ENCODE measurements around the gene TMC6.
"Not testable (repeated sequence)": the region's sequence is repeated elsewhere in the genome, so short reads cannot be mapped to it uniquely, and the experiment has no call there.

Gene TMC6, protein sequence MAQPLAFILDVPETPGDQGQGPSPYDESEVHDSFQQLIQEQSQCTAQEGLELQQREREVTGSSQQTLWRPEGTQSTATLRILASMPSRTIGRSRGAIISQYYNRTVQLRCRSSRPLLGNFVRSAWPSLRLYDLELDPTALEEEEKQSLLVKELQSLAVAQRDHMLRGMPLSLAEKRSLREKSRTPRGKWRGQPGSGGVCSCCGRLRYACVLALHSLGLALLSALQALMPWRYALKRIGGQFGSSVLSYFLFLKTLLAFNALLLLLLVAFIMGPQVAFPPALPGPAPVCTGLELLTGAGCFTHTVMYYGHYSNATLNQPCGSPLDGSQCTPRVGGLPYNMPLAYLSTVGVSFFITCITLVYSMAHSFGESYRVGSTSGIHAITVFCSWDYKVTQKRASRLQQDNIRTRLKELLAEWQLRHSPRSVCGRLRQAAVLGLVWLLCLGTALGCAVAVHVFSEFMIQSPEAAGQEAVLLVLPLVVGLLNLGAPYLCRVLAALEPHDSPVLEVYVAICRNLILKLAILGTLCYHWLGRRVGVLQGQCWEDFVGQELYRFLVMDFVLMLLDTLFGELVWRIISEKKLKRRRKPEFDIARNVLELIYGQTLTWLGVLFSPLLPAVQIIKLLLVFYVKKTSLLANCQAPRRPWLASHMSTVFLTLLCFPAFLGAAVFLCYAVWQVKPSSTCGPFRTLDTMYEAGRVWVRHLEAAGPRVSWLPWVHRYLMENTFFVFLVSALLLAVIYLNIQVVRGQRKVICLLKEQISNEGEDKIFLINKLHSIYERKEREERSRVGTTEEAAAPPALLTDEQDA

DNA sequence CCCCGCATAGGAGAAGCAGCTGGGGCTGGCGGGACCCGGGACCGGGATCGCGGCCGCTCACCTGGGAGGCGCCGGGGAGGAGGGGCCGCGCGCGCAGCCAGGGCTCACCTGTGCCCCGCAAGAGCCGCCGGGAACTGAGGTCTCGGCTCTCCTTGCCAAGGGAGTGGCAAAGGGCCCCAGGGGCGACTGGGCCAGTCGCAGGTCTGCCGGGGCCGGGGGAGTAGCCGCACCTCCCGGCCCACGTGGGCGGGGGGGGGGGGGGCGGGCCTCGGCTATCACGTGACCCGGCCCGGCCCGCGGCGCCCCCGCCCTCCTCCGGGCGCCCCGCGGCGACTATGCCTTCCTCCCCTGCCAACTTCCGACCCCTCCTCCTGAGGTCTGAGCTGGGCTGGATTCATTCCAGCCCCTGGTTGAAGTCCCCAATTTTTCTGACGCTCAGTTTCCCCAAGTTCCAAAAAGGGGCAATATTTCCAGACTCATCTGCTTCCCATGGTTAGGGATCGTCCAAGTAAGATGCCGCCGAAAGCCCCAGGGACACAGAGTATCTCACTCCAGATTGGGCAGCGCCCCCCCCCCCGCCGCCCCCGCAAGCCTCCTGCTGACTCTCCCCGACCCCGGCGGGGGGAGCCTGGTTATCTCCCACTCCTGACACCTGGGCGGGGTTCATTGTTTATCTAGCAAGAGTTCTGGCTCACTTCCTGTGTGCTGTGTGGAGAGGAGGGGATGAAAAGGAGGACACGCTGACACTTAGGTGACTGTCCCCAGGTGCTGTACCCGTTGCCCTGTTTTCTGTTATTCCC lies at the start of gene TMC6:
TSS of gene TMC6 (minus strand) at position 205 of the 800 bp plus-strand sequence. CDS start 1,923 bp downstream, outside the sequence.
- peak; percentile 36 to 72 (median 50) for DNase-seq

DNA sequence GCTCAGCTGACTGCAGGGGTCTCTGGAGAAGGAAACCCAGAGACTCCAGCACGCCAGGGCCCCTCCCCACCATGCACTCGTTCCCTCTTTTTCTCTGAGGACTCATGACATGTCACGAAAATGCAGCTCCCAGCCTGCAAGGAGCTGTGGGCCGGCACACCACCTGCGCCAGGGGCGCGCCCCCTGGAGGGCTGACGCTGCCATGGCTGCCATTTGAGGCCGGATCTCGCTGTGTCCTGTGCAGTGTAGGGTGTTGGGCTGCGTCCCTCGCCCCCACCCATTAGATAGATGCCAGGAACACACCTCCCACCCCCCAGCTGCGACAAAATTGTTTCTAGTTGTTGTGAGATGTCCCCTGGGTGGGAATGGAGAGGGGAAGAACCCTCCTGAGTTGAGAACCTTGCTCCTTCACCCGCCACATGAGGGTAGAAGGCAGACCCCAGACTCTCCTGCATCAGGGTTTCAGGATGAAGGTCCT lies 48.0 kb upstream of the TMC6 start:
- peak; percentile 52 to 64 (median 62) for DNase-seq

DNA sequence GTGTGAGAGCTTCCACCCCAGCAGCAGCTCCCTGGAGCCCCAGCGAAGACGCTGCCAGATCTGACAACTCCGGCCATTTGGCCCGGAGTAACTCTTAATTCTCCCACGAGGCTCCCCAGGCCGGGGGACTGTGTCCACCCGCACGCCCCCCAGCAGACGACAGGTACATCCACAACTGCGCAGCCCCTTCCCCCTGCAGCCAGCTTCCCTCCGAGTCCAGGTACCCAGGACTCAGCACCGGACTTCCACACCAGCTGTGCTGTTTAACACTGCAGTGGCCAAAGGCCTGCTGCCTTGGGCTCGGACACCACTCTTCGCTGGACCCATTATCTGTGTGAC lies 47.1 kb upstream of the TMC6 start:
- no peak for DNase-seq

DNA sequence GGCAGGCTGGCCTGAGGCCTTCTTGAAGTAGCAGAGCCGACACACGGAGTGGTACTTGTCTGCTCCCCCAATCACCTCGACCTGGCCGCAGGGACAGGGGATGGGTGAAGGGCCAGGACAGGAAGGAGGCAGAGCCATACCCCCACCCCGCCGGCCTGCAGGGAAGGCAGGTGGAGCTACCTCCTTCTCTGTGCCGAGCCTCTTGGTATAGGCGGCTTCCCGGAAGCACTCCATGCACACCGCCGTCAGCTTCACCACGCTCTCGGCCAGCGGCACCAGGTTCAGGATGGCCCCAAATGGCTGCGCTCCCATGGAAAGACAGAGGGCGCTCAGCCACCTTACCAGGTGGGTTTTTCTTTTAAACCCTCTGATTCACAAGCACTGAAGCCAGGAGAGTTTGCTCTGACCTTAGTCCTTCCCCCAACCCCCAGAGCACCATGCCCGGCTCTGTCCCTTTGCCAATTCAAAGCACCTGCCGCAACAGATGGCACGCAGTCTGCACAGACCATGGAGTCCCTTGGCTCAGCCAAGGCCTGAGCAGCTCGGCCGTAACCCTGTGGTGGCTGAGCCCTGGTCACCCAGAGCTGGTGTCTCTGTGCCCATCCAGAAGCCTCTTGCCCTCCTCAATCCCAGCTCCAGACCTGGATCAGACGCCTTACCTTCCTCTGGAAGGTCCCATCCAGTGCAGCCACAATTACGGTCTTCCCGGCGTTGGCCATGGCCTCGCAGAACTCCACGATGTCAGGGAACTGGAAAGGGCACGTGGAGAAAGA lies 46.5 kb upstream of the TMC6 start:
- DNase-seq: no peak

DNA sequence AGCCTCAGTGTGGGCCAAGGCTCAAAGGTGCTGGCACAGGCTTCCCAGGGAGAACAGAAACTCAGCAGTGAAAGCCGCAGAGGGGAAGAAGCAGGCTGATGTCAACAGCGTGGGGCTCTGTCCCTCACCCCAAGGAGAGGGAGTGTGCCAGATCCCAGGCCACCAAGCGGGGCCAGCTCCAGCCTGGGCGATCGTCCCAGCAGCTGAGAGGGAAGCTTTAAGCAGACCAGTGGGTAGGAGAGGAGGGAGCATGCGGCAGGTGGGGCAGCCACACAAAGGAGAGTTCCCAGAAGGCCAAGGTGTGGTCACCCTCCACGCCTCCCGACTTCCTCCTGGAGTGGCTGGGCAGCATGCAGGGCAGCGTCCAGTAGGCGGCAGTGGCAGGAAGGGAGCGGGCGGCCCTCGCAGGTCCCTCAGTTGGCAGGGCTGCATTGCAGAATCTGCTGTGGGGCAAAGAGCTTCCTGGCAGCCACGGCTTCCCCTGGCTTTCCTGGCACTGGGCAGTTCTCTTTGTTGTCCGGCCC lies 45.9 kb upstream of the TMC6 start:
- DNase-seq: no peak

DNA sequence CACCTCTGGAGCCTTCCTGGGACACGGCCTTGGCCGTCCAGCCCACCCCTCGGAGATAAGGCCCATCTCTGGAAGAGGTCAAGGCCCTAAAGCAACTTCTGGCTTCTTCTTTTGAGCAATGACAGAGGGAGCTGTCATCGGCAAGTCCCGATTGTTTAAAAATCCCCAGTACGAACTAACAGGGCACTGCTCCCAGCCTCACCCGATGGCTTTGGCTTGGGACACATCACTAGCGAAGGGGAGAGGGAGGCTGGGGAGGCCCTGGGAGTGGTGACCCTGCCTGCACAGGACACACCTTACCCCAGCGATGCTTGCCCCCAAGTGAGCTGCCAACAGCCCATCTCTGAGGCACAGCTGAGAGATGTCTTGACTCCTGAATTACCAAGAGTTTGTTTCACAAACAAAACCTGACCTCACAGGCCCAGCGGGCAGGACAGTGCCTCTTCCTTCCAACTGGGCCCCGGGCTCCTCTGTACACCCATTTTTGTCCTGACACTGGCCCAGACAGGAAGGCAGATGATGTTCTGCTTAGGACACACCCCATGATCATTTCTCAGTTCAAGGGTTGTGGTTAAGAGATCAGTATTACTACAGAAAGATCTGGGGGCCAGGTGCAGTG lies 44.7 kb upstream of the TMC6 start:
- DNase-seq: no peak

DNA sequence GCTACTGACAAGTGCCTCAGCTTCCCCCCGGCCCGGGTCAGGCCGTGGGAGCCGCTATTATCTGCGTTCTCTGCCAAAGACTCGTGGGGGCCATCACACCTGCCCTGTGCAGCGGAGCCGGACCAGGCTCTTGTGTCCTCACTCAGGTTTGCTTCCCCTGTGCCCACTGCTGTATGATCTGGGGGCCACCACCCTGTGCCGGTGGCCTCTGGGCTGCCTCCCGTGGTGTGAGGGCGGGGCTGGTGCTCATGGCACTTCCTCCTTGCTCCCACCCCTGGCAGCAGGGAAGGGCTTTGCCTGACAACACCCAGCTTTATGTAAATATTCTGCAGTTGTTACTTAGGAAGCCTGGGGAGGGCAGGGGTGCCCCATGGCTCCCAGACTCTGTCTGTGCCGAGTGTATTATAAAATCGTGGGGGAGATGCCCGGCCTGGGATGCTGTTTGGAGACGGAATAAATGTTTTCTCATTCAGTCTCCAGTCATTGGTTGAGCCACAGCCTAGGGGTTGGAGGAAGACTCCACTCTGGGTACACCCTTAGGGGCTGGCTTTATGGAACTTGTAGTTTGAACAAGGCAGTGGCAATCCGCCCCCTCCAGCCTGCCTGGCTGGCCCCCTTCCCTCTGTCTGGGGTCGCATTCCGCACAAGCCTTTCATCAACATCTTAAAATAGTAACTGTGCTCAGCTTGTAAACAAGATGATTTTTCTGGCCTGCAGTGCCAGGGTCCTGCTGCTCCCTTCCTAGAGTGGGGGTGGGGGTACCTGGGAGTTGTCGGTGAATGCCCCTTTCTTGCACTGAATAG lies 43.9 kb upstream of the TMC6 start:
- no peak for DNase-seq

DNA sequence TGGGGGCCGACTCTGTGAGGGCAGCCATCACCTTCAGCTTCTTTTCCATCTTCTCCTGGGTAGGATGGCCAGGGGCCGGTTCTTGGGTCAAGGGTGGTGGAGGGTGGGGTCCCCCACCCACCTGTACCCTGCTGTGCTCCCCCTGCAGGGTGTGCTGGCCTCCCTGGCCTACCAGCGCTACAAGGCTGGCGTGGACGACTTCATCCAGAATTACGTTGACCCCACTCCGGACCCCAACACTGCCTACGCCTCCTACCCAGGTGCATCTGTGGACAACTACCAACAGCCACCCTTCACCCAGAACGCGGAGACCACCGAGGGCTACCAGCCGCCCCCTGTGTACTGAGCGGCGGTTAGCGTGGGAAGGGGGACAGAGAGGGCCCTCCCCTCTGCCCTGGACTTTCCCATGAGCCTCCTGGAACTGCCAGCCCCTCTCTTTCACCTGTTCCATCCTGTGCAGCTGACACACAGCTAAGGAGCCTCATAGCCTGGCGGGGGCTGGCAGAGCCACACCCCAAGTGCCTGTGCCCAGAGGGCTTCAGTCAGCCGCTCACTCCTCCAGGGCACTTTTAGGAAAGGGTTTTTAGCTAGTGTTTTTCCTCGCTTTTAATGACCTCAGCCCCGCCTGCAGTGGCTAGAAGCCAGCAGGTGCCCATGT lies 43.2 kb upstream of the TMC6 start:
- not testable (repeated sequence) for DNase-seq

DNA sequence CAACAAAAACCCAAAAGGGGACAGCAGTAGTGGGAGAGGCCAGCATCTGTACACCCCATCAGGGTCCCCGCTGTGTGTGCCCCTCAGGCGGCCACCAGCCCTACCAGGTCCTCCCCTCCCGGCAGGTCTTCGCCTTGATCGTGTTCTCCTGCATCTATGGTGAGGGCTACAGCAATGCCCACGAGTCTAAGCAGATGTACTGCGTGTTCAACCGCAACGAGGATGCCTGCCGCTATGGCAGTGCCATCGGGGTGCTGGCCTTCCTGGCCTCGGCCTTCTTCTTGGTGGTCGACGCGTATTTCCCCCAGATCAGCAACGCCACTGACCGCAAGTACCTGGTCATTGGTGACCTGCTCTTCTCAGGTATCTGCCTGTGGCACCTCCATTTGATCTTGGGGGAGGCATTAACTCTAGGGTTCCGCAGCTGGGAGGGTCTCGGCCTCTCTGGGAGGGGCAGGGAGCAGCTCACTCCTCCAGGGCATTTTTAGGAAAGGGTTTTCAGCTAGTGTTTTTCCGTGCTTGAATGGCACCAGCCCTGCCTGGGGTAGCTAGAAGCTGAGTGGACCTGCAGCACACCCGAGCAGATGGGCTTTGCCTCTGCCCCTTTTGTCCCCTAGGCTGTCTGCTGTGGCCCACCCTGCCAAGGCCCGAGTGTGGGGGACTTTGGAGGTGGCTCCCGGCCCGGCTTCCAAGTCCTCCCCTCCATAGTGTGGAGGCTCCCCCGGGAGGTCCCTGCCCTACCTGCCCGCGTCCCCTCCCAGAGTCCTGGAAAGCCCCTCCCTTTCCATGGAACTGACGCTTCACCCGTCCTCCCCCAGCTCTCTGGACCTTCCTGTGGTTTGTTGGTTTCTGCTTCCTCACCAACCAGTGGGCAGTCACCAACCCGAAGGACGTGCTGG lies 42.4 kb upstream of the TMC6 start:
- DNase-seq: no peak

DNA sequence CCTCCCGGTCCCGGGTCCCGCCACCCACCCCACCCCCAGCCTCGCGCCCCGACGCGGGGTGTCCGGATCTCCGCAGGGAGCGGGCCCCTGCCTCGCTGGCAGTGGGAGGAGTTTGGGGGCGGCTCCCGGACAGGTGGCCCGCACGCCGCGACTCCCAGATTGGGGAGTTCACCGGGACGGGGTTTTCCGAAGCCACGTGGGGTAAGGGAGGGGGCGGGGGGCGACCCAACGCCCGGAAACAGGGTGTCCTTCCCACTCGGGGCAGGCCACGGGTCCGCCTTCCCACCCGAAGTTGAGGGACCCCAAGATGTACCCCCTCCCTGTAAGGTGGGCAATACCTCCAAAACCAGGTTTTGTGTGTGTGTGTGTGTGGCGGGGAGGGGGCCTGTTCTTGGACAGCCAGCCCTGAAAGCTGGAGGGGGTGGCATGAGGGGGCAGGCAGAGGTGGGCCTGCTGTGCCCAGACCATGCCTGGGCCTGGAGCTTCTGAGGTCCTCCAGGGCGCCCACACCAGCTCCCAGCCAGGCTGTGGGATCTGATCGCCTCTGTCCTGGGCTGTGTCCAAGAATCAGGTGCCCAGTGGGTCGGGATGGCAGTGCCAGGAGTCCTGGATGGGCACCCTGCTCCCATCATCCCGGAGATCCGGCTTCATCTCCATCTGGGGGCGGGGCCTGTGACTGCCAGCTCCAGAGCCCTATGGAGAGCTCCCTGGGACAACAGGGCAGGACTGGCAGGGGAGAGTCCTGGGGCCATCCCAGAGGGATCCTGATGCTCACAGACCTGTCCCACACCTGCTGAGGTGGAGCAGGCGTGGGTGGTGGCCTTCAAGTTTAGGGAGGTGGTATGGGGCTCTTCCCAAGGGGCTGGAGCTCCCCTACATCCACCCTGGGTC lies 40.6 kb upstream of the TMC6 start:
- no peak for DNase-seq

DNA sequence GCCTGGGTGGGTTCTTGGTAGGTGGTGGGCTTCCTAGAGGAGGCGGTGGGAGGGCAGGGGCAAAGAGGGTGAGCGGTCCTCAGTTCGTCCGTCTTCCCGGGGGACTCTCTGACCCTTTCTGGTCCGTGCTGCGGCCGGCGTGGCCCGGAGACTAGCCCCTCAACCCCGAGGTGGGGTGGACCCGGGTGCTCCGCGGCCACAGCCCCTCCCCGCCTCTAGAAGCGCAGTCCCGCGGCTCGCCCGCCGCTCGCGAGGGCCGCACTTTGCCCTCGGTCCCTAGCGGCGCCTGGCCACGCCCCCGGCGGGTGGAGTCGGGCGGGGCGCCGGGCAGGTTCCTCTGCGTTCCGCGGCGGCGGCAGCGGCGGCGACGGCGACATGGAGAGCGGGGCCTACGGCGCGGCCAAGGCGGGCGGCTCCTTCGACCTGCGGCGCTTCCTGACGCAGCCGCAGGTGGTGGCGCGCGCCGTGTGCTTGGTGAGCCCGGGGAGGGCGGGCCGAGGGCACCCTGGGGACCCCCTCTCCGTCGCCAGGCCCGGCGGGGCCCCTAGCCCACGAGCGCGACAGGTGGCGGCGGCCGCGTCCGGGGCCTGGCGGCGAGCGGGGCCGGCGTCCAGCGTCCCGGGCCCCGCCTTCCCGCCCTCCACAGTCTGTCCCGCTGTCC lies 39.8 kb upstream of the TMC6 start, which contains the start of gene SYNGR2:
TSS of gene SYNGR2 (plus strand) at position 340 of the 661 bp plus-strand sequence. CDS start at position 376, 36 bp downstream.
- DNase-seq: peak; percentile 68 to 86 (median 83)

DNA sequence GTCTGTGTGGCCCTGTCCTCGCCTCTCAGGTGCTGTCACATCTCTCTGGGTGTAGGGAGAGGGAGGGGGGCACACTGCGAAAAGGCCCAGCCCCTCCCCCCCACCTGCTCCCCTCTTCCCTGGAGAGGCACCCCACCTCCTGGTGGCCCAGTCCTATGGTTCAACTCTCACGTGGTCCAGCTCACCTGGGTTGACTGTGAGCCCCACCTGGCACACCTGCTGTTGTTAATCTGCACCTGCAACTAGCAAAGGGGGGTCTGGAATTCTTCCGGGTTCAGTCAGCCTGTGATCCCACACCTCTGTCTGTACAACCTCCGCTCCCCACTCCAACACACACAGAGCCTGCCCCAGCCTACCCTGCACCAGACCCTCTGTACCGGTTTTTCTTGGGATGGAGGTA lies 37.9 kb upstream of the TMC6 start:
- DNase-seq: no peak

DNA sequence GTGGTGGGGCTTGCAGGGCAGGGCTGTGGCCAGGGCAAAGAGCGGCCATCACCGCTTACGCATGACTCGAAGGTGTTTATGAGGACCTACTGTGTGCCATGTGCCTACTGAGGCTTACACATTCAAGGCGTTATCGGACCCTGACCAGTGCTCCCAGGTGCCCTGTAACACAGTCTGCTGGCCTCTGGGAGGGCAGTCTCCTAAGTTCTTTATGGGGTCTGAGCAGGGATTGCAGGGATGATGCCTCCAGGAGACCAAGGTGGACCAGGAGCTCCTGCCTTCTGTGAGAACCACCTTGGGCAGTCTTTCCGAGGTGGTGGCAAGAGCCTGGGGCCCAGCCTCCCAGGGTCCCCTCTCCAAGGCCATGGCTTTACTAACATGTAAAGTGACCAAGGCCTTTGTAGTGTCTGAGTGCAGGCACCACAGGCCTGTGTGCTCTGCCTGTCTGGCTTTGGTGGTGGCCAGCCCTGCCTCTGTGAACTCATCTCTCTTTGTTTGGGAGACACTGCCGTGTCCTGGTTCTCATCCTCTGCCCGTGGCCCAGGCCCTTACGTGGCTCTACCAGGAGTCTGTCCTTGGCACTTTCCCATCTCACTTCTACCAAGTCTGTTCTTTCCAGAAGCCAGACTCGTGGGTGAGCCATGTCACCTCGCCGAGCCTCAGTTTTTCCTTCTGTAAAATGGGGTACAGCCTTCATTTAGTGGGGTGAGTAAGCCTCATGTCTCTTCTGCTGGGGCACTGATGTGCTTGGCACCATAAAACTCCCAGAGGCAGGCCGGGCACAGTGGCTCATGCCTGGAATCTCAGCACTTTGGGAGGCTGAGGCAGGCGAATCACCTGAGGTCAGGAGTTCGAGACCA lies 36.4 kb upstream of the TMC6 start:
- no peak for DNase-seq

DNA sequence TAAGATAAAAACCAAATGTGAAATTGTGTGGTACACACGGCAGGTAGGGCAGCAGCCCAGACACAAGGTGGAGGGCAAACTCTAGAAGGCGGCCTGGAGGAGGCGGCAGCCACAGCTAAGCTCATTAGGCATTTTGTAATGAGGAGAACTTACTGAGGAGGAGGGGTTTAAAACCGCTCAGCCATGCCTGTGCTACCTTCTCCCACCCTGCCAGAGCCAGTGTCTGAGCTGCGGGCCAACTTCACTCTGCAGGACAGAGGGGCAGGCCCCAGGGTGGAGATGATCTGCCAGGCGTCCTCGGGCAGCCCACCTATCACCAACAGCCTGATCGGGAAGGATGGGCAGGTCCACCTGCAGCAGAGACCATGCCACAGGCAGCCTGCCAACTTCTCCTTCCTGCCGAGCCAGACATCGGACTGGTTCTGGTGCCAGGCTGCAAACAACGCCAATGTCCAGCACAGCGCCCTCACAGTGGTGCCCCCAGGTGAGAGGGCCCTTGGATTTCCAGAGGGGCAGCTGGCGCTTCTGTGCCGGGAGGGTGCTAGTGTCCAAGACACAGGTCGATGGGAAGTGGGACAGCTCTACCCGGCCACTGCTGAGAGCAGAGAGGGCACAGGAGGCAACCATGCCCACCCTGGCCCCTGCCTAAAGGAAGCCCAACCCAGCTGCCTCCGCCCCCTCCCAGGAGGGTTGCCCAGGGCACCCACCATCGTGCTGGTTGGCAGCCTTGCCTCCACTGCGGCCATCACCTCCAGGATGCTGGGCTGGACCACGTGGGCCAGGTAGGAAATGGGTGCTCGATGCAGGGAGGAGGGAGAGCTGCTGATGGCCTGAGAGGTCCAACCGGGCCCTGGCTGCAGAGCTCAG lies 35.6 kb upstream of the TMC6 start:
- no peak for DNase-seq

DNA sequence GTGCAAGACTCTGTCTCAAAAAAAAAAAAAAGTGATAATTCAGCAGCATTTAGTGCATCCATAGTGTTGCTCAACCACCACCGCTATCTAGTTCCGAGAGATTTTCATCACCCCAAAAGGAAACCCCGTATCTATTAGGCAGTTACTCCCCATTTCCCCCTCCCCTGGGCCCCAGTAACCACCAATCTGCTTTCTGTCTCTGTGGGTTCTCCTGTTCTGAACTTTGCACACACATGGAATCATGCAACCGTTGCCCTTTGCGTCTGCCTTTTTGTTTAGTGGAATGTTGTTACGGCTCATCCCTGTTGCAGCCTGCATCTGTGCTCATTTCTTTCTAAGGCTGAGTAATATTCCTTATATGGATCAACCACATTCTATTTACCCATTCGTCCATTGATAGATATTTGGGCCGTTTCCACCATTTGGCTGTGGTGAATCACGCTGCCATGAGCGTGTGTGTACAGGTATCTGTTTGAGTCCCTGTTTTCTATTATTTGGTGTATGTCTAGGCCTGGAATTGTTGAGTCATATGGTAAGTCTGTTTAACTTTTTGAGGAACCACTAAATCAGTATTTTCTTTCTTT lies 31.1 kb upstream of the TMC6 start:
- no peak for DNase-seq

All from activated CD4-positive, CD25-positive, alpha-beta regulatory T cell (primary cell).